ELR (cell line): Measurements from ENCODE around the gene DGCR6.
A peak's percentile ranks its signal among the peaks of the same experiment; 100 is the strongest.
"Not testable (repeated sequence)": the region's sequence is repeated elsewhere in the genome, so short reads cannot be mapped to it uniquely, and the experiment has no call there.

Experiments used
- DNase-seq: peaks from one replicate; pipeline ENCODE4 v3.0.0-alpha.2; 2015; ENCODE audit warnings: low read depth

DGCR6 gene

DNA sequence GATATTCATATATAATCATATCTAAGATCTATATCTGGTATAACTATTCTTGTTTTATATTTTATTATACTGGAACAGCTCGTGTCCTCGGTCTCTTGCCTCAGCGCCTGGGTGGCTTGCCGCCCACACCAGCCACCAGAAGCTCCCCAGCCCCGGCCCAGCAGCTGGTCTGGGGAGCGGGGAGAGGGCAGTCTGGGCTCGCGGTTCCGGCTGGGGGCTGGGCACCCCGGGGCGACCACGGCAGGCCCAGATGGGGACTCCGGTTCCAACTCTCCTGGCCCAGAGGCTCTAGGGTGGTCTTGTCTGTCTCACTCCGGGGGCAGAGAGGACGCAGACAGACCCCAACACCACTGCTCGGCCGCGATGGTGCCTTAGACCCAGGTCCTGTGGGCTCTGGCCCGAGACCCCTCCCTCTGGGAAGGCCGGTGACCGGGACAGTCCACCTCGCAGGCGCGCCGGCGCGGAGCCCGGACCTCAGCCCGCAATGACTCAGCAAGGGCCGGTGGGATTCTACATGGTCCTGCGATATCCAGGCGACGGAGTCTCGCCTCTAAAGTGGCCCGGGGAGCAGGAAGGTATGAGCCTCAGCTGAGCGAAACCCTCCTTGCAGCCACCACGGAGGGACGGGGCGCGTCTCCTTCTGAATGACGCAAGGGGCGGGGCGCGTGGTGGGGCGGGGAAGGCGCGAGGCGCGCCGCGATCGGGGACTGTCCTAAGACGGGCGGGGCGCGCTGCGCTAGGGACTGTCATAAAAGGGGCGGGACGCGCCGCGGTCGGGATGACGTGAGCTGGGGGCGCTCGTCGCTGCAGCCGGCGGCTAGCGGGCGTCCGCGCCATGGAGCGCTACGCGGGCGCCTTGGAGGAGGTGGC lies at the start of gene DGCR6:
Gene DGCR6, plus strand, starts transcription at position 781 of the 870 bp plus-strand sequence. Its CDS starts 55 bp downstream, at position 836.
- DNase-seq = no peak

DNA sequence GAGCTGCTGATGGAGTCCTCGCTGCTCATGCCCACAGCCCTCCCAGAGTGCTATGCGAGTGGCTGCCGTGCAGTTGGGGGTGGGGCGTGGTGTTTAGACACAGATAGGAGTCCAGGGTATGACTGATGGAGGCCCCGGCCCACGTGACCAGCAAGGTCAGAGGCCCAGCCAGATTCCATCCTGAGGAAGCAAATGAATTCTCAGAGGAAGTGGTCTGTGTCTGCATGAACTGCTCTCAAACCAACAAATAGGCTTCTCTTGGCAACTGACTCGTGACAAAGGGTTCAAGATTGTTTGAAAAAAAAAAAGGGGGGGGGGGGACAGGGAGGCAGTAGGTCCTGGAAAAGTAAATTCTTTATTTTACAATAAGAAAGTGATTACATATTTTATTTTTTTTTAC lies 46.8 kb upstream of the DGCR6 start:
- peak; percentile 1 for DNase-seq

DNA sequence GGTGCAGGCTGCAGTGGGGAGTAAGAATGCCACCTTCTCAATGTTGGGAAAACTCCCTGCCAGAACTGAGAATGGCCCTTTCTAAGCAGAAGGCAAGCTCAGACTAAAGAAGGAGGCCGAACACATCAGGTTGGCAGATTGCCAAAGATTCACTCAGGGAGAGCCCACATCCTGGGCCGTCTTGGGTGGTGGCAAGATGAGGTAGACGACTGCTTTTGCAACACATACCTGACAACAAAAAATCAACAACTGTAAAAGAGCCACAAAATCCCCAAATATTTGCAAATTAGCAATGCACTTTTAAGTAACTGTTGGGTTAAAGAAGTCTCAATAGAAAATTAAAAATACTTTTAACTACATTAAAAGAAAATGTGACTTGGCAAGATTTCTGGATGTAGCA lies 24.9 kb upstream of the DGCR6 start:
- peak; percentile 0 for DNase-seq

DNA sequence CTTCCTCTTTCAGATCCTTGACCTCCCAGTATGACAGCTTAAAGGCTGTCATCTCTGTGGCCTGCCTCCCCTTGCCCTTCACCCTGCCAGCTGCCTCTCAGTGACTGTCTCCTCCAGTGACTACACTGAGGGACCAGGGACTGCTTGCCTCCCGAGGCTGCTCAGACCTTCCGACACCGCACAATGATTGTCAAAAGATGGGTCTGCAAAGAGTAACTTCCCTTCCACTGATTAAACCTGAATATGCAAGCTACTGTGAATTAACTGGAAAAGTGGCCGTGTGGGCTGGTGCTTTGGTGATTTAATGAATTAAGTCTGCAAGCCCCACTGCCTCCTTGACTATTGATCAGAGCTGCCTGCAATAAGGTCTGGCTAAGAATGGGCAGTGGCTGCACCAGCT lies 21.7 kb upstream of the DGCR6 start:
- DNase-seq = not testable (repeated sequence)

DNA sequence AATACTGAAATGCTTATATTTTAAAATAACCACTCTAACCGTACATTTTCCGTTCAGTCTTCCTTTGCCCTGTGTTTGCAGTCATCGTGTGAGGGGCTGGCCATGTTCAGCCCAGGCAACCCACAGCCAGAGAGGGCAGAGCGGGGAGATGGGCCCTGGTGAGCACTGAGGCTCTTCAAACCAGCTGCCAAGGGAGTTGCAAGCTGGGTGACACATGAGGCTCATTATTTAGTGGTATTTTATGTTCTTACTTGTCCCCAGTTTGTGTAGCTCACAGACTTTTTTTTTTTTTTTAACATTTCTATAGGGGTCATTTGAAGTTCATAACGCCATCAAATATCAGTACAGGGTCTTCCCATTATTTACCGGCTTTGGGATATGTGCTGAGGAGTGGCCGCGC lies 18.0 kb upstream of the DGCR6 start:
- no peak for DNase-seq

DNA sequence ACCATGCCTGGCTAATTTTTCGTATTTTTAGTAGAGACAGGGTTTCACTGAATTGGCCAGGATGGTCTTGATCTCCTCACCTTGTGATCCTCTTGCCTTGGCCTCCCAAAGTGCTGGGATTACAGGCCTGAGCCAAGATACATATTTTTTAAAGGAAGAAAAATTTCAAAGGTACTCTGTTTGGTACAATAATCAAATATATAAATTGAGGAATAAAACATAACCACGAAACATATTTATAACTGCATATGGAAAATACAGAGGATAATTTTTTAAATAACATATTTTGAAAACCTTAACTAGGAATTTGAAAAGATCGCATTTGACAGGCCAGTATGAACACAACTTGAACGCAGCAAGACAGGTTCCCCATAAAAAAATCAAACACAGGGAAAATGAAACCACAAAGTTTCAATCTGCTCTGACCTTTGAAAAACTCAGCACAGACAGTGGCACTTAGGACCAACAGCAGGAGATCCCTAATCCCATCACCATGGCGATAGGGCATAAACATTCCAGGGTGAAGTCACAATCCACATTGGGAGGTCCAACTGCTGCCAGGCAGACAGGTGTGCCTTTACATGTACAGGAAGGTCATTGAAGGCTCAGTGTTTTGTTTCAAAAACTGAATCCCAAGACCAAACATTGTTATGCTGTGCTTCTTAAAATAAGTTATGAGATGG lies 15.5 kb upstream of the DGCR6 start:
- not testable (repeated sequence) for DNase-seq

DNA sequence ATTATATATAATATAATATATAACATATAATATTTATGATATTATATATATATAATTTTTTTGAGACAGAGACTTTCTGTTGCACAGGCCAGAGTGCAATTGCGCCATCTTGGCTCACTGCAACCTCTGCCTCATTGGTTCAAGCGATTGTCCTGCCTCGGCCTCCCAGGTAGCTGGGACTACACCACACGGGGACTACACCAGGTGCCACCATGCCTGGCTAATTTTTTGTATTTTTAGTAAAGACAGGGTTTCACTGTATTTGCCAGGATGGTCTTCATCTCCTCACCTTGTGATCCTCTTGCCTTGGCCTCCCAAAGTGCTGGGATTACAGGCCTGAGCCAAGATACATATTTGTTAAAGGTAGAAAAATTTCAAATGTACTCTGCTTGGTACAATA lies 12.3 kb upstream of the DGCR6 start:
- not testable (repeated sequence) for DNase-seq

DNA sequence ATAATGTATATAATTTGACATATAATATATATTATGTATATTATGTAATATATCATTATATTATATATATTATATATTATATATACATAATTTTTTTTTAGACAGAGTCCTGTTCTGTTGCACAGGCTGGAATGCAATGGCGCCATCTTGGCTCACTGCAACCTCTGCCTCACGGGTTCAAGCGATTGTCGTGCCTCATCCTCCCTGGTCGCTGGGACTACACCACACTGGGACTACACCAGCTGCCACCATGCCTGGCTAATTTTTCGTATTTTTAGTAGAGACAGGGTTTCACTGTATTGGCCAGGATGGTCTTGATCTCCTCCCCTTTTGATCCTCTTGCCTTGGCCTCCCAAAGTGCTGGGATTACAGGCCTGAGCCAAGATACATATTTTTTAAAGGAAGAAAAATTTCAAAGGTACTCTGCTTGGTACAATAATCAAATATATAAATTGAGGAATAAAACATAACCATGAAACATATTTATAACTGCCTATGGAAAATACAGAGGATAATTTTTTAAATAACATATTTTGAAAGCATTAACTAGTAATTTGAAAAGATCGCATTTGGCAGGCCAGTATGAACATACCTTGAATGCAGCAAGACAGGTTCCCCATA lies 10.0 kb upstream of the DGCR6 start:
- DNase-seq = not testable (repeated sequence)

DNA sequence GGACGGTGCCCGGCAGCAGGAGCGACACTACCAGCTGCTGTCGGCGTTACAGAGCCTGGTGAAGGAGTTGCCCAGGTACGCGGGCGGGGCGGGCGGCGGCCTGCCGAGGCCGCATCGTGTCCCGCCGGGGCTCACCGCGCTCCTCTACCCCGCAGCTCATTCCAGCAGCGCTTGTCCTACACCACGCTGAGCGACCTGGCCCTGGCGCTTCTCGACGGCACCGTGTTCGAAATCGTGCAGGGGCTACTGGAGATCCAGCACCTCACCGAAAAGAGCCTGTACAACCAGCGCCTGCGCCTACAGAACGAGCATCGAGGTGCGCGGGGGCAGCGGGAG lies 258 bp downstream of the DGCR6 start:
- DNase-seq = not testable (repeated sequence)

DNA sequence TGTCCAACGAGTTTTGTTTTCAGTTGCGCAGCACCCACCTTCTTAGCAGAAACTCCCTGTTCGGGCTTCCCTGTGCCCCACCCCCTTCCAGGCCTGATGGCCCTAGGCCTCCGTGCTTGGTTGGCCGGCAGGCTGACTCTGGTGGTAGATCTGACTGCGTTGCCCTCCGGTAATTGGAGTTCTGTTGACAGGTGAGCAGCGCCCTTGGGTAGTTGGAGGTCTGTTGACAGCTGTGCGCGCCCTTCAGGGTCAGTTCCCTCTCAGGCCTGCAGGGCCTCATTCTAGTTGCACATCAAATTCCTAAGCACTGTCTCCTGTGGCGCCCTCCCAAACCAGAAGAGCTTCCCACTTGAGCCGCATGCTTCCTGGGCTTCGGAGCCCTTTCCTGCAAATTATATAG lies 776 bp downstream of the DGCR6 start:
- DNase-seq = no peak

DNA sequence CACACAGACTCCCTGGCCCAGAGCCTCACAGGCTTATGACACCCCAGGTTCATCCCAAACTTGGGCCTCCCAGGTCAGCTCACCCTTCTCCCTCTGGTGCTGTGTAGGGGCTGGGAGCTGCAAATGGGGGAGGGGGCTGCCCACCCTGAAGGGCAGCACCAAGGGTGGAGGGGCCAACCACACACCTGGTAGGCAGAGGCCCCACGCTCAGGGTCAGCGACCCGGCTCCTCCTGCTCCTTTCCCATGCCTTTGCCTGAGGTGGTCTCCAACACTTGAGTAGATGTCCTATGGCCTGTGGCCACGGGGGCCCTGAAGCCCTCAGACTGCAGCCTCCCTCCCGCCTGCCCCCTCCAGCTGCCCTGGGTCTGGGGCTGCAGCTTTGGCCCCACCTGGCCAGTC lies 3.4 kb downstream of the DGCR6 start:
- DNase-seq = no peak

DNA sequence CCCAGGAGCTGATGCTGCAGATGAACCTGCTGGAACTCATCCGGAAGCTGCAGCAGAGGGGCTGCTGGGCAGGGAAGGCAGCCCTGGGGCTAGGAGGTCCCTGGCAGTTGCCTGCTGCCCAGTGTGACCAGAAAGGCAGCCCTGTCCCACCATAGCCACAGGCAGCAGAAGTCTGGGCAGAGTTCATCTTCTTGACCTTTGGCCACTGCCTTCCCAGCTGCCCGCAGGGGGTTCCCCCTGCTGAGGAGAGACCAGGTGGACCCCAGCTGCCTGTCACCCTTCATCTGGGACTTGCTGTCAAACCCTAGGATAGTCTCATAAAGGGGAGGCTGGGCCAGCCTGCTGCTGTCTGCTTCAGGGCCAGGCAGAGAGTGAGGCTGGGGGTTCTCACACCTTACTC lies 5.4 kb downstream of the DGCR6 start:
- not testable (repeated sequence) for DNase-seq

DNA sequence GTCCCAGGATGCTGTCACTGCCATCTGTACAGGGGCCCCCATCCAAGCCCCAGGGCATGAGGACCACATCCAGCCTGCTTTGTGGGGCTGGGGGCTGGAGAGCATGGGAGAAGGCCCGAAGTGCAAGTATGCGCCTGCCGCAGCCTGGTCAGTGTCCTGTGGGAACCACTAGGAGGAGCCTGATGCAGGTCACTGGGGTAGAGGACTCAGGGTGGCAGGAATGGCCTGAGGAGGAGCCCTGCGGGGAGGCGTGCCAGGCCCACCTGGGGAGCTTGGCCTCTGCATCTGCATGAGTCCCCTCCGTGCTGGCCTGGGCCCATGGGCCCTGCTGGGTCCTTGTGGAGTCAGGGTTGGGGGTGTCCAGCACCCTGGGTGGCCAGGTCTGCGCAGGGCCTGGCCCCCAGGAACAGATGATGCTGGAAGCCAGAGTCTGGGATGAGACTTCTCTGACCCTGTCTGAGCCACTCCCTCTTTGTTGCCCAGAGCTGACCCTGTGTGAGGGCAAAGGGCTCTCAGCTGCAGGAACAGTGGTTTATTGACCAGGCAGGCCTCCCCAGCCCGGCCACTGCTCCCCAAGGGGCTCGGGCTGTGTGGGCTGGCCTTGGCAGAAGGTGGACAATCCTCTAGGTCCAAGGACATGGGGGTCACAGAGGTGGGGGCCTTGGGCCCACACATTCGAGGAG lies 6.3 kb downstream of the DGCR6 start:
- not testable (repeated sequence) for DNase-seq

DNA sequence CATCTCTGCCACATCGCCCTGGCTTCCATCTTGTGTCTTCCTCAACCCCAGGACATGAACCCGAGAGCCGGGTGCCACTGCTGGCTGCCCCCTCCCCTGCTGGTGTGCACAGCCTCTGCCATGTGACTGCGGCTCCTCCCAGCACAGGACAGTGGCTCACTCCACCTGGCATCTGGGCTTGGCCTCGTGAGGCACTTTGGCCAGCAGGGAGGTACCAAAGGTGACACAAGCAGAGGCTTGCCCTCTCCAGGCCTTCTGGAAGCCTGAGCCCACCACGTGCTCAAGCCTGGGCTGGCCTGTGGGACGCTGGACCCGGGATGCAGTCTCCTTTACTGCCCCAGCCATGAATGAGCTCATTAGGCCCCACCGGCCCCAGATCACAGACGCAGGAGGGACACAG lies 8.4 kb downstream of the DGCR6 start:
- DNase-seq = not testable (repeated sequence)

DNA sequence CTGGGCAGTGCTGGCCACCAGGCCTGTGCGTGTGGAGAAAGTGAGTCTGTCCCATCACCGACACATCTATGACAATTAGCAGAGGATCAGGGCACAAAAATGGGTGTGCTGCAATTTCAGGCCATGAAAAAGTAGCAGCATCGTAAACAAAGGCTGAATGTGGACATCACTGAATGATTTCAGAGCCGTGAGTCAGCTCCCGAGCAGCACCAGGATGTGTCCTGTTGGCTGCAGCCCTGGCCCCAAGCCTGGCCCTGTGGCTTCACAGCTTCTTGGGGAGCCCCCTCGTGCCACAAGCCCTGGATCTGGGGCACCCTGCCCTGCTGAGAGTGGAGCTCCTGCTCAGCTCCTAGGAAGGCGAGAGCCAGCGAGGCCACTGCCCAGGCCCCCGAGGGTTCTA lies 9.4 kb downstream of the DGCR6 start:
- not testable (repeated sequence) for DNase-seq

DNA sequence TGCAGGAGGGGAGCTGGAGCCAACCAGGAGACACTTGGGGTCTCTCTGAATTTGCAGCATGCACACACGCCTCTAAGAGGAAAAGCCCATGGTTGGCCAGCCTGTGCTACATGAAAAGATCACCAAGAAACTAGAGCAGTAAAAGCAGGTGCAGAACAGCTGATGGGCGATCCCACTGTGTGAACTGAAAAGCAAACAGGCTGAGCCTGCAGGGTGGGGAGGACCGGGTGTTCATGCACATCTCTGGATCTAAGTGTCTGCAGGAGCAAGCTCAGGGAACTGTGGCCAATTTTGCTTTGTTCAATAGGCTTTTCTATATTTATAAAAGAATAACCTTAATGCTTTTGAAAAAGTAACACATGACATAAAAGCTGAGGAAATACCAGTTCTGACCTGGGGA lies 11.7 kb downstream of the DGCR6 start:
- DNase-seq = not testable (repeated sequence)

DNA sequence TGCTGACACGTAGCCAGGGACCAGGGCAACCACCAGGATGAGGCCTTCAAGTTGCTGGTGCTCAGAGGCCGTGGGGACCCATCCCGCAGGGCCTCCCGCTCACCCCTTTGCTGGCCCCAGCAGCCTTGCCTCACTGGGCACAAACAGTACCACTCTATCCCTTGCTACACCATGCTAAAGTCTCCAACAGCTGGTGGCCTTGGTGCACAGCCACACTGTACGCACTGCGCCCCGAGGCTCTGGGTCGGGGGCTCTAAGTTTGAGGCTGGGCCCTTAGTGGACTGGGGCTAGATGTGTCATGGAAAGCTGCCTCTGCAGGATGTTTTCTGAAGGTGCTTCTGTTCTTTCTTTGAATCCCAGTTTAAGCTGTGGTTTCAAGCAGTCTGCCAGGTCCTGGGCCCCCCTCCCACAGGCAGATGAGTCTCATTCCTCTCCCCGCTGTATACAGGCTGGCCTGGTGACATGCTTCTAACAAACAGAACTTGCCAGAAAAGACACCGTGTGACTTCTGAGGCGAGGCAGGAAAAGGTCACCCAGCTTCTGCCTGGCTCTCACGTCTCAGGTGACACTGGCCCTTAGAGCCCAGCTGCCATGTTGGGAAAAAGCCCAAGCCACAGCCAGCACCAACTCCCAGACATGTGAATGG lies 14.3 kb downstream of the DGCR6 start:
- DNase-seq = not testable (repeated sequence)

DNA sequence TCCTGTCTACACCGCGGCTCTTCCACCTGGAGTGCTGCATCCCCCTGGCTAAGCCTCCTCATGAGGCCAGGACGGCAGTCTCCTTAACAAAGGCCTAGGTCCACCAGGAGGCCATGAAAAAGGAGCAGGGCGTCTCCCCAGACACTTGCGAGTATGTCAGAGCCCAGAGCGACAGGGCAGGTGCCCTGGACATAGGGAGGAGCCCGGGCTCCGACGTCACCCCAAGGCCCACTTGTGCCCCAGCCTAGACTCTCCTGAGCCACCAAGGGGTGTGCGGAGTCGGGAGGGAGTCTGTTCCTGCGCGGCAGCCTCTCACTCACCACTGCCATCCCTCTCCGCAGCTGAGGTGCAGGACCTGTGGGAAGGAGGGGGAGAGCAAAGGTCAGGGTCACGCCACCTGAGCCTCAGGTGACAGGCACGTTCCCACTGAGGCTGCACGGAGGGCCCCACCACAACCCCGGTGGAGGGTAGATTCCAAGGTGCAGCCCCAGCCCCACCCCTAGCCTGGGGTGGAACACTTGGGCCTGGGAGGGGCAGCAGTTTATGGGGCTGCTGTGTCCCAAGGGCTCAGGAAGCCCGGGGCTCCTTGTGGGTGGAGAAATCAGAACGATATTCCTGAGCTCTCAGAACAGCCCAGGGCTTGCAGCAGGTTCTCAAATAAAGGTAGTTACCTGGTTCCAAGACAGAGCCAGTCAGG lies 19.4 kb downstream of the DGCR6 start:
- DNase-seq = no peak

DNA sequence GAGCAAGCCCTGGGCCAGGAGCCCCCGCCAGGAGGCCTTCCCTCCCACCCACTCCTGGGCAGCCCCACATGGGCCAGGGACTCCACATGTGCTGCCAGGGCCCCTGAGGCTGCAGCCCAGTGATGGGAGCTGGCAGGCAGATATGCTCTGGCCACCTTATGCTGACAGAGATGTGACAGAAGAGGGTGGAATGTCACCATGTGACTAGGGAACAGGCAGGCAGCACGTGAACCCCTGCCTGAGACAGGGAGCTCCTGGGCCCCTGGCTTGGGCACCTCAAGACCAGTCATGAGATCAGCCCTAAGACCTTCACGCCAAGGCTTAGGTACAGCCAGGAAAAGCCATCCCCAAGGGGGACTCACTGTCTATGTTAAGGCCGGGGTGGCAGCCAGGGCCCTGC lies 20.9 kb downstream of the DGCR6 start:
- no peak for DNase-seq

DNA sequence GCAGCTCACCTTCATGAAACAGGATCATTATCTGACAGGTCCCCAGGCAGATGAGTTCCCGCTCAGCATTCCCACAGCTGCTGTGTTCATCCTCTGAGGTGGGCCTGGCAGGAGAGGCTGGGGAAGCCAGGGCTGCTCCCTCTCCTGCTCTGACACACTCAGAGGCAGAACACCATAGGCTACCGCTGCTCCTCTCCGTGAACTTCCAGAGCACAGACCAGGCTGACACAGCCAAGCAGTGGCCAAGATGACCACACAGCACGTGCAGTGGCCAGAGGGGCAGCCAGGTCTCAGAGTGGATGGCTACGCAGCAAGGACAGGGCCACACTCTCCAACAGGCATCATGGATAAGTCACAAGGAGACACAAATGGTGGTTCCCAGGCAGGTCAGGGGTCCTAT lies 21.5 kb downstream of the DGCR6 start:
- no peak for DNase-seq

DNA sequence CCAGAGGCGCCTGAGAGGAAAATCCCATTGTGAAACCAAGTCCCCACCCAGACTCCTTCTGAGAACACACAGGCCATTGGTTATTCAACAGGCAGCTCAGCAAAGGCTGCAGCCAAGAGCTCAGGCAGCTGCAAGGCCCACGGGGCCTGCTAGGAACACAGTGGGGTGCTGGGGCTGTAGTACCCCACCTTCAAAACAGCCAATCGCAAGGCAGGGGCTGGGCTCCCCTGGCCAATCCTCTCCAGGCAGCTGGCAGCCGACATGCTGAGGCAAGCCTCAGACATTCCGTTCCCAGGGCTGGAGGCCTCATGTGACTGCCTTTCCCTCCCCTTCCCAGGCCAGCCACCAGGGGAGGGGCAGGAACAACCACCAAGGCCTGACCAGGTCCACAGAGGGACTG lies 23.3 kb downstream of the DGCR6 start:
- DNase-seq = no peak
